SU-DHL-6 (cell line): ENCODE results near the gene ATOH8.

Experiments used
- EZH2phosphoT487 ChIP-seq: fragments of 200-600 bp; sonication (generic), shearing (Covaris generic); conservative IDR thresholded peaks from 2 replicates; pipeline ENCODE4 v1.6.1; 2018; ENCODE audit warnings: mild to moderate bottlenecking, antibody characterized with exemption, low read length, moderate library complexity, mixed read lengths
- TF ChIP-seq, protein P1 (sequence below): fragments of 200-600 bp; sonication (generic); IDR thresholded peaks from one replicate; pipeline ENCODE4 v1.5.1; 2017; ENCODE audit warnings: antibody characterized with exemption, mild to moderate bottlenecking, low read length, moderate library complexity; ENCODE audit not compliant: insufficient read depth, poor library complexity, severe bottlenecking

DNA sequence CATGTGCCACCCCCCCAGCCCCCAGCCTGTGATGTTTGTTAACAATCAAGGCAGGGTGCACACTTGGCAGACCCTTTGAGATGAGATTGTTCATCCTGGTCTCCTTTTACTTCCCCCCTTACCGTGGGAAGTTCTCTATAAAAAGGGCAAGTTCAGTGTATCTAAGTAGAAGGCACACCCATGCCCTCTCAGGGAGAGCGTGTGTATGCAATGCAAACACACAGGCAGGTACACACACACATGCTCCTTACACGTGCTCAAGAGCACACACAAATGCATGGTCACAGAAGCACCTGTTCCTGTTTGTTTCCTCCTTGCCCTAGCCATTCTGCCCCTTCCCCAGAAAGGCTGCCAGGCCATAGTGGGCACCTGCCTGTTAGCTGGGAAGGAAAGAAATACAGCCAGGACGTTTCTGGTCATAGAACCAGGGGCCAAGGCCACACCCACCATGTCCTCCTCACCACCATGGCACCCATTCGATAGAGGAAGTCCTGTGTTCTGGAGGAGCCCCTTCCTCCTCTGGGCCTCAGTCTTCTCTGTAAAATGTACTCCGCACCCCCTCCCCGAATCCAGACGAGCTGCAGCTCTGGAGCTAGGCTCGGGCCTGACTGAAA is 3.1 kb downstream of the ATOH8 start:
- TF ChIP-seq, protein P1, sequence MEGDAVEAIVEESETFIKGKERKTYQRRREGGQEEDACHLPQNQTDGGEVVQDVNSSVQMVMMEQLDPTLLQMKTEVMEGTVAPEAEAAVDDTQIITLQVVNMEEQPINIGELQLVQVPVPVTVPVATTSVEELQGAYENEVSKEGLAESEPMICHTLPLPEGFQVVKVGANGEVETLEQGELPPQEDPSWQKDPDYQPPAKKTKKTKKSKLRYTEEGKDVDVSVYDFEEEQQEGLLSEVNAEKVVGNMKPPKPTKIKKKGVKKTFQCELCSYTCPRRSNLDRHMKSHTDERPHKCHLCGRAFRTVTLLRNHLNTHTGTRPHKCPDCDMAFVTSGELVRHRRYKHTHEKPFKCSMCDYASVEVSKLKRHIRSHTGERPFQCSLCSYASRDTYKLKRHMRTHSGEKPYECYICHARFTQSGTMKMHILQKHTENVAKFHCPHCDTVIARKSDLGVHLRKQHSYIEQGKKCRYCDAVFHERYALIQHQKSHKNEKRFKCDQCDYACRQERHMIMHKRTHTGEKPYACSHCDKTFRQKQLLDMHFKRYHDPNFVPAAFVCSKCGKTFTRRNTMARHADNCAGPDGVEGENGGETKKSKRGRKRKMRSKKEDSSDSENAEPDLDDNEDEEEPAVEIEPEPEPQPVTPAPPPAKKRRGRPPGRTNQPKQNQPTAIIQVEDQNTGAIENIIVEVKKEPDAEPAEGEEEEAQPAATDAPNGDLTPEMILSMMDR = no peak
- TF ChIP-seq EZH2phosphoT487 = no peak
